Amniotic stem cell (primary cell): Measurements from ENCODE around the gene RPS6KA2.

ENCODE experiments used
- DNase-seq: peaks from one replicate; lab custom pipeline; 2025; lab: John Stamatoyannopoulos, UW

The RPS6KA2 gene

GRCh38 chr6:166422201-166422940, 204.7 kb downstream of the RPS6KA2 start:
- DNase-seq: no peak

- no peak for DNase-seq
These were observed 206.7 kb downstream of the RPS6KA2 start for GRCh38 chr6:166420351-166420750.

GRCh38 chr6:166419717-166420116, 207.3 kb downstream of the RPS6KA2 start:
- no peak for DNase-seq

GRCh38 chr6:166419286-166419685, 207.8 kb downstream of the RPS6KA2 start:
- no peak for DNase-seq

- DNase-seq: no peak
These were observed 208.3 kb downstream of the RPS6KA2 start for GRCh38 chr6:166418691-166419143.

- DNase-seq: no peak
These were observed 209.8 kb downstream of the RPS6KA2 start for GRCh38 chr6:166417285-166417691.

- no peak for DNase-seq
These were observed 211.2 kb downstream of the RPS6KA2 start for GRCh38 chr6:166415833-166416347.

- no peak for DNase-seq
These were observed 211.7 kb downstream of the RPS6KA2 start for GRCh38 chr6:166415306-166415705.

- DNase-seq: no peak
These were observed 213.5 kb downstream of the RPS6KA2 start for GRCh38 chr6:166413491-166413951.

- no peak for DNase-seq
These were observed 214.1 kb downstream of the RPS6KA2 start for GRCh38 chr6:166412911-166413384.

- DNase-seq: no peak
These were observed 214.7 kb downstream of the RPS6KA2 start for GRCh38 chr6:166412156-166412910.

- DNase-seq: no peak
These were observed 215.3 kb downstream of the RPS6KA2 start for GRCh38 chr6:166411721-166412151.

- DNase-seq: no peak
These were observed 215.8 kb downstream of the RPS6KA2 start for GRCh38 chr6:166411271-166411670.

GRCh38 chr6:166410426-166410935, 216.6 kb downstream of the RPS6KA2 start:
- DNase-seq: no peak

GRCh38 chr6:166408936-166409755, 217.9 kb downstream of the RPS6KA2 start:
- no peak for DNase-seq

- DNase-seq: no peak
These were observed 220.9 kb downstream of the RPS6KA2 start for GRCh38 chr6:166406197-166406596.

GRCh38 chr6:166405386-166405785, 221.7 kb downstream of the RPS6KA2 start:
- no peak for DNase-seq

- DNase-seq: no peak
These were observed 224.3 kb downstream of the RPS6KA2 start for GRCh38 chr6:166402582-166403277.

GRCh38 chr6:166400649-166401250, 226.3 kb downstream of the RPS6KA2 start:
- peak; percentile 47 for DNase-seq

- DNase-seq: no peak
These were observed 226.9 kb downstream of the RPS6KA2 start for GRCh38 chr6:166400181-166400580.

GRCh38 chr6:166398348-166398747, 228.7 kb downstream of the RPS6KA2 start:
- no peak for DNase-seq
